HepG2 (cell line): Measurements from ENCODE around the gene CADPS2. TPM values are rescaled to one million over a fixed set of nuclear protein-coding genes. Genes with fewer than 3 reads are reported as not detected.

Experiments
- ATAC-seq: fragments of 200-7000 bp; cut with Tn5 transposase; 3 replicates; pipeline ENCODE4 v1.9.1; 2020; ENCODE audit warnings: mild to moderate bottlenecking, moderate library complexity
- BruUV-seq: library from RNA; stranded (reverse); fragments of 400-500 nt; replicated peaks from 2 replicates; lab custom pipeline; 2021; lab: Mats Ljungman, UMichigan
- CTCF ChIA-PET: fragments of 300-600 bp; formaldehyde crosslinking; extraction: SDS; loops from one replicate; lab custom pipeline; 2021; ENCODE audit warnings: low total read pairs, inconsistent platforms, low intra/inter-chr PET ratio; lab: Yijun Ruan, JAX
- POLR2A ChIA-PET: fragments of 350-600 bp; sonication (Branson Sonifier 250); formaldehyde crosslinking; loops from one replicate; lab custom pipeline; 2020; ENCODE audit warnings: antibody characterized with exemption, inconsistent platforms; lab: Yijun Ruan, JAX
- DNase-seq: peaks from one replicate; pipeline ENCODE4 v3.0.0-alpha.2; 2015; ENCODE audit warnings: low spot score
- FAIRE-seq: peaks from 3 replicates; lab custom pipeline; 2011; peaks lifted over from hg19 to GRCh38; lab: Jason Lieb, UNC
- H2AFZ ChIP-seq: one replicate; pipeline ENCODE4 v1.6.1; 2011; ENCODE audit warnings: low read length, inconsistent platforms
- H3K27ac ChIP-seq: fragments of 300-600 bp; 3 replicates; pipeline ENCODE4 v1.8.0; 2011; ENCODE audit warnings: mixed run types, mild to moderate bottlenecking, mixed read lengths, low read length, inconsistent platforms; ENCODE audit not compliant: insufficient read depth; ENCODE audit errors: extremely low read length
- H3K27me3 ChIP-seq, 2 experiments: fragments of 200-600 bp in 1 of 2; 2 replicates in 1 of 2; 3 replicates in 1 of 2; pipeline versions ENCODE4 v1.6.0 to v1.8.0; 2011; ENCODE audit warnings: low read length in 2 of 2, mild to moderate bottlenecking in 2 of 2, moderate library complexity in 2 of 2, inconsistent platforms in 1 of 2; ENCODE audit not compliant: insufficient read depth in 2 of 2, control insufficient read depth in 1 of 2
- H3K36me3 ChIP-seq, 2 experiments: fragments of 200-600 bp in 1 of 2; replicated peaks in 1 of 2; 2 replicates in 1 of 2; 3 replicates in 1 of 2; pipeline versions ENCODE4 v1.5.1 to v1.8.0; 2011; ENCODE audit warnings: low read length in 2 of 2, inconsistent platforms in 1 of 2; ENCODE audit not compliant: insufficient read depth in 2 of 2, control insufficient read depth in 1 of 2
- H3K4me1 ChIP-seq: 2 replicates; pipeline ENCODE4 v1.5.1; 2012; ENCODE audit warnings: low read length, inconsistent platforms; ENCODE audit not compliant: insufficient read depth
- H3K4me2 ChIP-seq: 2 replicates; pipeline ENCODE4 v1.6.0; 2011; ENCODE audit warnings: low read depth, low read length, inconsistent platforms
- H3K4me3 ChIP-seq, 3 experiments: fragments of 200-600 bp in 1 of 3; sonication (generic), shearing (Covaris generic) in 1 of 3; replicated peaks in 1 of 3; 2 replicates each; pipeline ENCODE4 v1.5.1; 2011 to 2016; ENCODE audit warnings: low read length in 3 of 3, inconsistent platforms in 2 of 3, low read depth in 2 of 3, mild to moderate bottlenecking in 2 of 3, control low read depth in 1 of 3, mixed read lengths in 1 of 3; ENCODE audit not compliant: insufficient read depth in 1 of 3
- H3K79me2 ChIP-seq: one replicate; pipeline ENCODE4 v1.6.1; 2011; ENCODE audit warnings: low read length, inconsistent platforms; ENCODE audit not compliant: insufficient read depth
- H3K9ac ChIP-seq: 2 replicates; pipeline ENCODE4 v1.6.0; 2011; ENCODE audit warnings: mild to moderate bottlenecking, low read depth, low read length, inconsistent platforms; ENCODE audit not compliant: insufficient read depth
- H3K9me3 ChIP-seq: 2 replicates; pipeline ENCODE4 v1.5.1; 2012; ENCODE audit warnings: mild to moderate bottlenecking, low read length
- H4K20me1 ChIP-seq: 2 replicates; pipeline ENCODE4 v1.6.0; 2011; ENCODE audit warnings: inconsistent platforms, mild to moderate bottlenecking, low read length, moderate library complexity; ENCODE audit not compliant: insufficient read depth
- CBX2 ChIP-seq, 2 experiments: fragments of 200-600 bp in 1 of 2; sonication (generic); formaldehyde crosslinking in 1 of 2; IDR thresholded peaks; 2 replicates each; pipeline versions ENCODE4 v1.7.0 to v1.8.1; 2018 to 2022; ENCODE audit warnings: low read depth in 2 of 2, low read length in 1 of 2, mild to moderate bottlenecking in 1 of 2, missing genetic modification reagents in 1 of 2
- HMG20A ChIP-seq: IDR thresholded peaks from 2 replicates; pipeline ENCODE4 v1.6.1; 2016; ENCODE audit warnings: borderline replicate concordance
- JUND ChIP-seq: sonication (generic); formaldehyde crosslinking; IDR thresholded peaks from 2 replicates; pipeline ENCODE4 v1.8.0; 2022; ENCODE audit warnings: mild to moderate bottlenecking, missing genetic modification reagents
- KLF13 ChIP-seq: sonication (generic); formaldehyde crosslinking; IDR thresholded peaks from 2 replicates; pipeline ENCODE4 v1.4.0; 2020; ENCODE audit warnings: mild to moderate bottlenecking, missing genetic modification reagents
- NFE2 ChIP-seq: sonication (generic); formaldehyde crosslinking; IDR thresholded peaks from 2 replicates; pipeline ENCODE4 v1.4.0; 2020; ENCODE audit warnings: missing genetic modification reagents
- SETDB1 ChIP-seq: sonication (generic); formaldehyde crosslinking; IDR thresholded peaks from 2 replicates; pipeline ENCODE4 v1.5.1; 2020; ENCODE audit warnings: missing genetic modification reagents, mild to moderate bottlenecking, borderline replicate concordance
- ZNF33B ChIP-seq: sonication (generic); formaldehyde crosslinking; IDR thresholded peaks from 2 replicates; pipeline ENCODE4 v1.5.1; 2020; ENCODE audit warnings: mild to moderate bottlenecking, missing genetic modification reagents
- ZNF567 ChIP-seq: sonication (generic); formaldehyde crosslinking; IDR thresholded peaks from 2 replicates; pipeline ENCODE4 v1.8.1; 2023; ENCODE audit warnings: mild to moderate bottlenecking, missing genetic modification reagents, borderline replicate concordance
- ZNF589 ChIP-seq: sonication (generic); formaldehyde crosslinking; conservative IDR thresholded peaks from 2 replicates; pipeline ENCODE4 v1.8.0; 2022; ENCODE audit warnings: mild to moderate bottlenecking, moderate library complexity, missing genetic modification reagents
- ZNF598 ChIP-seq: sonication (generic); formaldehyde crosslinking; IDR thresholded peaks from 2 replicates; pipeline ENCODE4 v1.5.1; 2020; ENCODE audit warnings: mild to moderate bottlenecking, missing genetic modification reagents, borderline replicate concordance
- ZSCAN20 ChIP-seq: sonication (generic); formaldehyde crosslinking; IDR thresholded peaks from 2 replicates; pipeline ENCODE4 v1.4.0; 2020; ENCODE audit warnings: missing genetic modification reagents, mild to moderate bottlenecking, borderline replicate concordance
- WGBS: methylation state at CpG from one replicate; pipeline ENCODE4 v1.1.6; 2017; ENCODE audit warnings: low lambda C conversion rate; 5-methylcytosine and 5-hydroxymethylcytosine counted together
- in situ Hi-C: cut with HindIII; loops from 2 replicates; pipeline ENCODE4 v1.10.0; 2017; ENCODE audit warnings: low pct_unique_long_range_greater_than_20kb; ENCODE audit not compliant: extremely low pct_ligation_motif_present
- intact Hi-C: fragments of 100-400 bp; cut with micrococcal nuclease; formaldehyde crosslinking; loops from one replicate; pipeline ENCODE4 v1.10.0; 2022; ENCODE audit not compliant: unreplicated experiment
- polyA plus RNA-seq, 8 experiments: library from polyadenylated mRNA; depleted of rRNA in 3 of 8; stranded (reverse) in 7 of 8; unstranded in 1 of 8; fragments of >200 nt; fragmentation: Illumina TruSeq in 4 of 8; extraction: Trizol in 4 of 8; gene quantifications; 2 replicates each; pipeline versions ENCODE4 v1.2.1 to v1.2.3, GENCODE V29; 2011 to 2016; ENCODE audit warnings: low read depth in 4 of 8, missing spikeins in 1 of 8, mixed read lengths in 1 of 8; ENCODE audit not compliant: insufficient read depth in 1 of 8
- total RNA-seq, 5 experiments: library from RNA; depleted of rRNA; stranded (reverse); fragments of >200 nt; fragmentation: Illumina TruSeq; extraction: Trizol; gene quantifications; 2 replicates each; pipeline ENCODE4 v1.2.3, GENCODE V29; 2016; ENCODE audit warnings: low read depth in 1 of 5
- TF ChIP-seq, protein P1 (sequence below): sonication (generic); formaldehyde crosslinking; IDR thresholded peaks from 2 replicates; pipeline ENCODE4 v1.8.1; 2023; ENCODE audit warnings: mild to moderate bottlenecking, missing genetic modification reagents
- TF ChIP-seq, protein P2 (sequence below): sonication (generic); formaldehyde crosslinking; IDR thresholded peaks from 2 replicates; pipeline ENCODE4 v1.4.0; 2020; ENCODE audit warnings: mild to moderate bottlenecking, missing genetic modification reagents

Gene CADPS2
- total and polyA plus RNA-seq, 2 of the 13 experiments (the other 11 are each of a cell fraction or from before 2014, with no cell fraction given) = 17.6 to 43.8 TPM

DNA sequence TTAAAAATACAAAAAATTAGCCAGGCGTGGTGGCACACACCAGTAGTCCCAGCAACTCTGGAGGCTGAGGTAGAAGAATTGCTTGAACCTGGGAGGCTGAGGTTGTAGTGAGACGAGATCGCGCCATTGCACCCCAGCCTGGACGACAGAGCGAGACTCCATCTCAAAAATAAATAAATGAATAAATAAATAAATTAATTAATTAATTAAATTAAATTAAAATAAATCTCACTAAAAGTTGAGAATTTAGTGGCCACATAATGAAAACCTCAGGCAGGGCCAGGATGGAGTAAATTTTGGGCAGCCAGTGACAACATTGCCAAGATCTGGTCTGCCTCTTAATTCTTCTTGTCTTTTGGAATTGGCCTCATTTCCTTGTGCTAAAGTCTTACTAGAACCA lies 394.3 kb downstream of the CADPS2 start (continued):
- no peak for TF ChIP-seq ZNF589
- TF ChIP-seq, all 625 proteins: peak for 0

DNA sequence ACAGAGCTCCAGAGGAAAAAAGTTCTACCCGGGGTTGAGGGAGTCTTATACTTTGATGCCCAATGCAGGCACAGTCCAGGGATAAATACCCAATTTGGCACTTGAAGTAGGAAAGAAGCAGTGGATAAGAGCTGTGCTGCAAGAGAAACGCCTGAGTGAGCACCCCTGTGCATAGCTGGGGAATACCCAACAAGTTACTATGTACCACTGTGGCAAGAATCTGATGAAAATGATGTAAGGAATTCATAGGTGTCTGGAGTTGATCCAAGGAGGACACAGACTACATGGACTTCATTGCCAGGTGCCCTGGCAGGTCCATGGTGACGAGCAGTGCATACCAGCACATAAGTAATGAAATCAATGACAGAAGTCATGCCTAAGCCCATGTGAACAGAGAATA lies 398.0 kb downstream of the CADPS2 start:
- H3K27ac ChIP-seq = no peak overlapping the region
- CTCF ChIA-PET = no interaction called here
- H3K79me2 ChIP-seq = no peaks in the 10 kb centered on the region
- DNase-seq (no peak), FAIRE-seq (no peak), ATAC-seq (no peak)
- BruUV-seq = no TSS peak
- no peaks in the 10 kb centered on the region for H3K4me1 ChIP-seq
- no peaks in the 10 kb centered on the region; a peak in 2 of 5 replicates for H3K36me3 ChIP-seq
- H3K27me3 ChIP-seq = no peaks in the 10 kb centered on the region
- POLR2A ChIA-PET = no interaction called here
- no peaks in the 10 kb centered on the region for H4K20me1 ChIP-seq
- no peaks in the 10 kb centered on the region for H3K9me3 ChIP-seq
- TF ChIP-seq HMG20A = no peak
- TF ChIP-seq ZNF33B (CRISPR knock-in tag) = no peak
- TF ChIP-seq JUND = no peak
- no peak for TF ChIP-seq NFE2
- TF ChIP-seq KLF13 (CRISPR knock-in tag) = no peak
- intact Hi-C loops = no loop called here
- H3K4me2 ChIP-seq = no peak overlapping the region
- no peak overlapping the region for H2AFZ ChIP-seq
- H3K9ac ChIP-seq = no peak overlapping the region
- H3K4me3 ChIP-seq = no peak overlapping the region
- in situ Hi-C loops = no loop called here
- WGBS = 98% methylated on average over 3 of the region's 3 CpGs

DNA sequence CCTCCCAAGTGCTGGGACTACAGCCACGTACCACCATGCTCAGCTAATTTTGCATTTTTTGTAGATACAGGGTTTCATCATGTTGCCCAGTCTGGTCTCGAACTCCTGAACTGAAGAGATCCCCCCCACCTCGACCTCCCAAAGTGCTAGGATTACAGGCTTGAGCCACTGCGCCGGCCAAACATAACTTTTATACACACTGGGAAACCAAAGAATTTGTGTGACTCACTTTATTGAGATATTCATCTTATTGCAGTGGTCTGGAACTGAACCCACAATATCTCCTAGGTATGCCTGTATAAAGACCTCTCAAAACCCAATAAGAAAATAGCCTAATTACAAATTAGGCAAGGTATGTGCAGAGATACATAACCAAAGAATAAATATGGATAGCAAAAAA lies 399.1 kb downstream of the CADPS2 start:
- Histone ChIP-seq H3K4me2 (no peak overlapping the region), H3K4me3 (no peak overlapping the region), H4K20me1 (no peaks in the 10 kb centered on the region), H3K9me3 (no peaks in the 10 kb centered on the region), H3K79me2 (no peaks in the 10 kb centered on the region), H3K27me3 (no peaks in the 10 kb centered on the region), H3K4me1 (no peaks in the 10 kb centered on the region), H3K36me3 (no peaks in the 10 kb centered on the region; a peak in 2 of 5 replicates), H3K27ac (no peak overlapping the region), H2AFZ (no peak overlapping the region), H3K9ac (no peak overlapping the region)
- 91% methylated on average over 5 of the region's 5 CpGs for WGBS
- no peak for FAIRE-seq
- in situ Hi-C loops (no loop called here), intact Hi-C loops (no loop called here)
- ChIA-PET POLR2A (no interaction called here), CTCF (no interaction called here)
- no peak for DNase-seq
- ATAC-seq = no peak
- BruUV-seq = no TSS peak
- TF ChIP-seq, protein P1, sequence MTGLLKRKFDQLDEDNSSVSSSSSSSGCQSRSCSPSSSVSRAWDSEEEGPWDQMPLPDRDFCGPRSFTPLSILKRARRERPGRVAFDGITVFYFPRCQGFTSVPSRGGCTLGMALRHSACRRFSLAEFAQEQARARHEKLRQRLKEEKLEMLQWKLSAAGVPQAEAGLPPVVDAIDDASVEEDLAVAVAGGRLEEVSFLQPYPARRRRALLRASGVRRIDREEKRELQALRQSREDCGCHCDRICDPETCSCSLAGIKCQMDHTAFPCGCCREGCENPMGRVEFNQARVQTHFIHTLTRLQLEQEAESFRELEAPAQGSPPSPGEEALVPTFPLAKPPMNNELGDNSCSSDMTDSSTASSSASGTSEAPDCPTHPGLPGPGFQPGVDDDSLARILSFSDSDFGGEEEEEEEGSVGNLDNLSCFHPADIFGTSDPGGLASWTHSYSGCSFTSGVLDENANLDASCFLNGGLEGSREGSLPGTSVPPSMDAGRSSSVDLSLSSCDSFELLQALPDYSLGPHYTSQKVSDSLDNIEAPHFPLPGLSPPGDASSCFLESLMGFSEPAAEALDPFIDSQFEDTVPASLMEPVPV (CRISPR knock-in tag) = no peak
- TF ChIP-seq ZSCAN20 (CRISPR knock-in tag) = no peak
- TF ChIP-seq ZNF598 (CRISPR knock-in tag) = no peak
- TF ChIP-seq SETDB1 = no peak
- TF ChIP-seq ZNF567 (CRISPR knock-in tag) = no peak
- TF ChIP-seq, protein P2, sequence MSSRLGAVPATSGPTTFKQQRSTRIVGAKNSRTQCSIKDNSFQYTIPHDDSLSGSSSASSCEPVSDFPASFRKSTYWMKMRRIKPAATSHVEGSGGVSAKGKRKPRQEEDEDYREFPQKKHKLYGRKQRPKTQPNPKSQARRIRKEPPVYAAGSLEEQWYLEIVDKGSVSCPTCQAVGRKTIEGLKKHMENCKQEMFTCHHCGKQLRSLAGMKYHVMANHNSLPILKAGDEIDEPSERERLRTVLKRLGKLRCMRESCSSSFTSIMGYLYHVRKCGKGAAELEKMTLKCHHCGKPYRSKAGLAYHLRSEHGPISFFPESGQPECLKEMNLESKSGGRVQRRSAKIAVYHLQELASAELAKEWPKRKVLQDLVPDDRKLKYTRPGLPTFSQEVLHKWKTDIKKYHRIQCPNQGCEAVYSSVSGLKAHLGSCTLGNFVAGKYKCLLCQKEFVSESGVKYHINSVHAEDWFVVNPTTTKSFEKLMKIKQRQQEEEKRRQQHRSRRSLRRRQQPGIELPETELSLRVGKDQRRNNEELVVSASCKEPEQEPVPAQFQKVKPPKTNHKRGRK (CRISPR knock-in tag) = no peak
- no peak for TF ChIP-seq CBX2 (IDR thresholded peaks at IDR 0.05; ENCODE audit: low read depth, low read length)
- TF ChIP-seq CBX2 (CRISPR knock-in tag; IDR thresholded peaks at IDR 0.05; ENCODE audit: low read depth) = no peak
